Adrenal gland (tissue), 5 donors: ENCODE measurements around the gene SH3GL2.

ENCODE experiments used
- POLR2A ChIP-seq, 2 donors: fragments of 450-650 bp; IDR thresholded peaks; one replicate each; pipeline ENCODE4 v1.6.1; 2017; ENCODE audit warnings: antibody characterized with exemption in 2 of 2, mild to moderate bottlenecking in 2 of 2, moderate library complexity in 1 of 2
- TF ChIP-seq, protein P1 (sequence below), 6 experiments: fragments of 450-650 bp in 4 of 6; fragments of 200-600 bp in 2 of 6; sonication (generic) in 1 of 6; IDR thresholded peaks; 1 replicate in 5 of 6; 2 replicates in 1 of 6; pipeline versions ENCODE4 v1.5.1 to v1.8.0; 2016 to 2021; ENCODE audit warnings: antibody characterized with exemption in 6 of 6, mild to moderate bottlenecking in 2 of 6, moderate library complexity in 1 of 6
- donor health status: DM: no; HTN: no; CAD: no.

- TF ChIP-seq, protein P1, sequence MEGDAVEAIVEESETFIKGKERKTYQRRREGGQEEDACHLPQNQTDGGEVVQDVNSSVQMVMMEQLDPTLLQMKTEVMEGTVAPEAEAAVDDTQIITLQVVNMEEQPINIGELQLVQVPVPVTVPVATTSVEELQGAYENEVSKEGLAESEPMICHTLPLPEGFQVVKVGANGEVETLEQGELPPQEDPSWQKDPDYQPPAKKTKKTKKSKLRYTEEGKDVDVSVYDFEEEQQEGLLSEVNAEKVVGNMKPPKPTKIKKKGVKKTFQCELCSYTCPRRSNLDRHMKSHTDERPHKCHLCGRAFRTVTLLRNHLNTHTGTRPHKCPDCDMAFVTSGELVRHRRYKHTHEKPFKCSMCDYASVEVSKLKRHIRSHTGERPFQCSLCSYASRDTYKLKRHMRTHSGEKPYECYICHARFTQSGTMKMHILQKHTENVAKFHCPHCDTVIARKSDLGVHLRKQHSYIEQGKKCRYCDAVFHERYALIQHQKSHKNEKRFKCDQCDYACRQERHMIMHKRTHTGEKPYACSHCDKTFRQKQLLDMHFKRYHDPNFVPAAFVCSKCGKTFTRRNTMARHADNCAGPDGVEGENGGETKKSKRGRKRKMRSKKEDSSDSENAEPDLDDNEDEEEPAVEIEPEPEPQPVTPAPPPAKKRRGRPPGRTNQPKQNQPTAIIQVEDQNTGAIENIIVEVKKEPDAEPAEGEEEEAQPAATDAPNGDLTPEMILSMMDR (IDR thresholded peaks at IDR 0.05): no peak
- TF ChIP-seq POLR2A (IDR thresholded peaks at IDR 0.05): no peak
Measured at GRCh38 chr9:17536027-17536426, 42.8 kb upstream of the SH3GL2 start.
